Stimulated activated CD4-positive, alpha-beta T cell treated with anti-CD3 and anti-CD28 coated beads, Interleukin-1b, Interleukin-23, amount 100 ng/mL, for 4 hours (primary cell): ENCODE results near the gene TUBA3C.

ENCODE experiments used
- DNase-seq, 2 donors: peaks; one replicate each; pipeline ENCODE4 v3.0.0-alpha.2; 2020; ENCODE audit warnings: low read depth in 2 of 2

The TUBA3C gene

GRCh38 chr13:19161308-19161707 is 20.3 kb downstream of the TUBA3C start:
- DNase-seq, result no peak

GRCh38 chr13:19159761-19160420 is 21.7 kb downstream of the TUBA3C start:
- no peak for DNase-seq

- no peak for DNase-seq
Observed at GRCh38 chr13:19159181-19159580, 22.4 kb downstream of the TUBA3C start.

- no peak for DNase-seq
Observed at GRCh38 chr13:19158526-19159174, 23.0 kb downstream of the TUBA3C start.

- no peak for DNase-seq
Observed at GRCh38 chr13:19158006-19158405, 23.6 kb downstream of the TUBA3C start.

- DNase-seq, result no peak
Observed at GRCh38 chr13:19157461-19157860, 24.2 kb downstream of the TUBA3C start.

- DNase-seq, result no peak
Observed at GRCh38 chr13:19156013-19156825, 25.4 kb downstream of the TUBA3C start.

GRCh38 chr13:19155321-19155861 is 26.2 kb downstream of the TUBA3C start:
- DNase-seq, result no peak

- DNase-seq, result no peak
Observed at GRCh38 chr13:19154843-19155242, 26.8 kb downstream of the TUBA3C start.

- DNase-seq, result no peak
Observed at GRCh38 chr13:19153782-19154450, 27.7 kb downstream of the TUBA3C start.

- DNase-seq, result no peak
Observed at GRCh38 chr13:19152403-19152802, 29.2 kb downstream of the TUBA3C start.

GRCh38 chr13:19151581-19152263 is 29.9 kb downstream of the TUBA3C start:
- DNase-seq, result no peak

GRCh38 chr13:19150712-19151228 is 30.9 kb downstream of the TUBA3C start:
- no peak for DNase-seq

- no peak for DNase-seq
Observed at GRCh38 chr13:19150226-19150625, 31.4 kb downstream of the TUBA3C start.

- no peak for DNase-seq
Observed at GRCh38 chr13:19148561-19148960, 33.1 kb downstream of the TUBA3C start.
